Upper lobe of left lung (tissue), 6 donors: ENCODE measurements around the gene CACNA2D4. TPM values are rescaled to one million over a fixed set of nuclear protein-coding genes. Genes with fewer than 3 reads are reported as not detected.
A peak's percentile ranks its signal among the peaks of the same experiment; 100 is the strongest.

Experiments used
- ATAC-seq, 2 donors: fragments of 200-7000 bp; cut with Tn5 transposase; one replicate each; pipeline ENCODE4 v1.9.1; 2022; ENCODE audit warnings: mild to moderate bottlenecking in 2 of 2, moderate library complexity in 2 of 2; ENCODE audit not compliant: low FRiP score in 2 of 2
- DNase-seq, 2 donors: peaks; one replicate each; pipeline ENCODE4 v3.0.0-alpha.2; 2019 to 2020
- H3K27ac ChIP-seq, 4 donors: fragments of 200-600 bp; sonication (generic); one replicate each; pipeline ENCODE4 v1.5.1; 2016 to 2019
- H3K27me3 ChIP-seq, 4 donors: fragments of 200-600 bp; sonication (generic); one replicate each; pipeline ENCODE4 v1.5.1; 2017 to 2019
- H3K36me3 ChIP-seq, 4 donors: fragments of 200-600 bp; sonication (generic); one replicate each; pipeline ENCODE4 v1.5.1; 2016 to 2019
- H3K4me1 ChIP-seq, 4 donors: fragments of 200-600 bp; sonication (generic); one replicate each; pipeline ENCODE4 v1.5.1; 2018 to 2019
- H3K4me3 ChIP-seq, 4 donors: fragments of 200-600 bp; sonication (generic); one replicate each; pipeline ENCODE4 v1.5.1; 2017 to 2019; ENCODE audit warnings: mild to moderate bottlenecking in 2 of 4, moderate library complexity in 1 of 4
- H3K9me3 ChIP-seq, 4 donors: fragments of 200-600 bp; sonication (generic); one replicate each; pipeline ENCODE4 v1.5.1; 2018 to 2019
- CTCF ChIP-seq, 6 experiments: fragments of 450-650 bp in 4 of 6; fragments of 200-600 bp in 2 of 6; sonication (generic) in 2 of 6; IDR thresholded peaks; one replicate each; pipeline ENCODE4 v1.5.1; 2016 to 2019; ENCODE audit warnings: antibody characterized with exemption in 6 of 6
- EP300 ChIP-seq, 4 donors: sonication (generic); formaldehyde crosslinking; IDR thresholded peaks; one replicate each; pipeline ENCODE4 v1.5.1; 2017; ENCODE audit warnings: antibody characterized with exemption in 4 of 4, control low read depth in 2 of 4
- POLR2A ChIP-seq, 4 donors: fragments of 450-650 bp; IDR thresholded peaks; one replicate each; pipeline ENCODE4 v1.5.1; 2016 to 2017; ENCODE audit warnings: antibody characterized with exemption in 4 of 4, mild to moderate bottlenecking in 2 of 4
- POLR2AphosphoS5 ChIP-seq, 2 donors: sonication (generic); formaldehyde crosslinking; IDR thresholded peaks; one replicate each; pipeline ENCODE4 v1.5.1; 2017; ENCODE audit warnings: antibody characterized with exemption in 2 of 2
- WGBS, 2 donors: methylation state at CpG; one replicate each; pipeline ENCODE4 v1.1.5; 2017 to 2018; 5-methylcytosine and 5-hydroxymethylcytosine counted together
- total RNA-seq, 6 donors: library from RNA; depleted of rRNA in 4 of 6; stranded (reverse); fragments of >200 nt in 4 of 6; gene quantifications; one replicate each; pipeline versions ENCODE4 v1.1.0 to v1.2.1, GENCODE V29; 2016 to 2021
- donor health status: DM: no; HTN: no; CAD: no; lungs with moderate emphysema.
- donor health status: DM: no; HTN: yes; CAD: no; lungs with severe emphysema.

CACNA2D4 gene
- total RNA-seq, 6 donors from 2014 or later: 3.3 to 8.4 (median 7.0) TPM

DNA sequence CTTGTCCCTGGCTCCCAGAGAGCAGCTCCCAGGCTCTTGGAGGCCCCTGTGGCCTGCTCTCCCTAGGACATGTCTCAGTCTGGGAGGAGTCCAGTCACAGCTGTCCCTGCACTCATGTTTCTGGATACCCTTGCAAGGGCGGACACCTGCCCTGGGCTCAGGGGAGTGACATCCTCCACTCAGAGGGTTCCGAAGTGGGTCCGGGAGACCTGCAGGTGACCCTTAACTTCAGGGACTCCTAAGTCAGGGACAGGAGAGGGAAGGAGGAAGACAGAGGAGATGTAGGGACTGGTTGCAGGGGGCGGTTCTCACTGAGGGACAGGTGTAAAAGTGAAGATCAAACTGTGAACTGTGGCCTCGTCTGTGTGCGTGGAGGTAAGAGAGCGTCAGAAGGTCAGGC is 37.6 kb downstream of the CACNA2D4 start:
- ATAC-seq: no peak
- no peaks in the 10 kb centered on the region for H3K4me1 ChIP-seq
- 89 to 97% methylated on average over 7 of the region's 7 CpGs for WGBS, 2 donors

DNA sequence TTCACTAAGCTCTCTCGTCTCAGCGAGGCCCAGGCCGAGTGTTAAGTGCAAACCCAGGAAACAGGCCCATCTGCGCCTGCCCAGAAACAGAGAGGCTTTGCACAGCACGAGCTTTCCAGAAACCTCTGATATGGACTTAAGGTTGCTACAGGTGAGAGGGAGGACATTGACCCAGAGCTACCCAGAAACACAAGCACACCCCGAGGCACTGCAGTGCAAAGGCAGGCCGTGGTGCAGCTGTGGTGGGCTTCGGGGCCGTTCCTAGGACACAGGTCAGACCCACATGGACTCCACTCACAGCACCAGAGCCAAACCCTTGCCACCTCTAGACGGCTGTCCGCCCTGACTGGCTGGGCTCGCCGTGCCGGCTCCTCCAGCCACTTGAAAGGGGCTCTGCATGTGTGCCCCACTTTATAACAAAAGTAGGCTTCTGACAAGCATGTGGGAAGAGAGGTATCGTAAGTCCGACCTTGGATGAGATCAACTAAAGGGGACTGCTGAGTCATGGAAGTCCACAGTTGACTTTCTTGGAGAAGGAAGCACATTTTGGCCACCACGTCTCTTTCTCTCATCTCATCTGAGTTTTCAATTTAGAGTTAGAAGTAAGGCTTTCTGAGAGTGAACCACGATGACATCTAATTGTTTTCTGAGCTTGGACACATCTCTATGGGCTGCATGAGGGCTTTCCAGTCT is 38.2 kb downstream of the CACNA2D4 start:
- no peak for TF ChIP-seq EP300 (IDR thresholded peaks at IDR 0.05)
- no peak for TF ChIP-seq POLR2A (IDR thresholded peaks at IDR 0.05)
- TF ChIP-seq POLR2AphosphoS5 (IDR thresholded peaks at IDR 0.05): no peak
- no peak for TF ChIP-seq CTCF (IDR thresholded peaks at IDR 0.05)
- WGBS, 2 donors: 77 to 78% methylated on average over 10 to 18 of the region's 18 CpGs
- H3K27ac ChIP-seq: no peak overlapping the region
- H3K36me3 ChIP-seq: no peaks in the 10 kb centered on the region
- H3K4me3 ChIP-seq: no peak overlapping the region
- DNase-seq: peak in 1 of 2 donors; percentile 69
- H3K4me1 ChIP-seq: no peaks in the 10 kb centered on the region
- H3K27me3 ChIP-seq: no peaks in the 10 kb centered on the region
- no peaks in the 10 kb centered on the region for H3K9me3 ChIP-seq
- ATAC-seq: no peak

More for the DNA sequence above, 37.6 kb downstream of the CACNA2D4 start:
- Histone ChIP-seq H3K4me3 (no peak overlapping the region), H3K27ac (no peak overlapping the region), H3K36me3 (no peaks in the 10 kb centered on the region), H3K27me3 (no peaks in the 10 kb centered on the region), H3K9me3 (no peaks in the 10 kb centered on the region)
- no peak for TF ChIP-seq POLR2A (IDR thresholded peaks at IDR 0.05)
- TF ChIP-seq POLR2AphosphoS5 (IDR thresholded peaks at IDR 0.05): no peak
- no peak for TF ChIP-seq EP300 (IDR thresholded peaks at IDR 0.05)
- TF ChIP-seq CTCF (IDR thresholded peaks at IDR 0.05): no peak
- no peak for DNase-seq

DNA sequence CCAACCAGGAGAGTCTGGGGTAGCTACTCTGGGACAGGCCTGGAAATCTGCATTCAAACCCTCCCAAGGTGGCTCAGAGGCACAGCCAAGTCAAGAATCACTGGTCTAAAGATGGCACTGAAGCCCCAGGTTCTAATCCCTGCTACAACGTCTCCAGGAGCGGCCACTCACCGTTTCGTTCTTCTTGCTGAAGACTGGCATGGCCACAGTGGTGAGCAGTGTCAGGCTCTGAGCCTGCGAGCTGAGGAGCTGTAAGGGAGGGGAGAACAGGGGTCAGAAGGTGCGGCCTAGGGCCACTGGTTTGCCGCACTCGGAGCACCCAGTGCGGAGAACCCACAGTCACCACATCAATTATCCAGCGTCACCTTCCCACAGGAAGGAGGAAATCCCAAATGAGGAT is 38.8 kb downstream of the CACNA2D4 start:
- H3K4me3 ChIP-seq: no peak overlapping the region
- TF ChIP-seq EP300 (IDR thresholded peaks at IDR 0.05): no peak
- no peak for TF ChIP-seq POLR2AphosphoS5 (IDR thresholded peaks at IDR 0.05)
- TF ChIP-seq POLR2A (IDR thresholded peaks at IDR 0.05): no peak
- no peak for TF ChIP-seq CTCF (IDR thresholded peaks at IDR 0.05)
- H3K27me3 ChIP-seq: no peaks in the 10 kb centered on the region
- H3K36me3 ChIP-seq: no peaks in the 10 kb centered on the region
- no peaks in the 10 kb centered on the region for H3K9me3 ChIP-seq
- no peak for DNase-seq
- ATAC-seq: no peak
- 92 to 93% methylated on average over 10 of the region's 10 CpGs for WGBS, 2 donors
- no peak overlapping the region for H3K27ac ChIP-seq
- no peaks in the 10 kb centered on the region for H3K4me1 ChIP-seq

GRCh38 chr12:1878695-1879094 is 39.8 kb downstream of the CACNA2D4 start:
- DNase-seq (no peak), ATAC-seq (no peak)
- TF ChIP-seq POLR2A (IDR thresholded peaks at IDR 0.05): no peak
- TF ChIP-seq POLR2AphosphoS5 (IDR thresholded peaks at IDR 0.05): no peak
- TF ChIP-seq EP300 (IDR thresholded peaks at IDR 0.05): no peak
- TF ChIP-seq CTCF (IDR thresholded peaks at IDR 0.05): no peak
- no peak overlapping the region for H3K4me3 ChIP-seq
- no peaks in the 10 kb centered on the region for H3K36me3 ChIP-seq
- 77 to 84% methylated on average over 3 to 5 of the region's 5 CpGs for WGBS, 2 donors
- no peak overlapping the region for H3K27ac ChIP-seq
- H3K4me1 ChIP-seq: no peaks in the 10 kb centered on the region
- H3K9me3 ChIP-seq: no peaks in the 10 kb centered on the region
- H3K27me3 ChIP-seq: no peaks in the 10 kb centered on the region

GRCh38 chr12:1878214-1878613 is 40.2 kb downstream of the CACNA2D4 start:
- H3K4me3 ChIP-seq: no peak overlapping the region
- no peaks in the 10 kb centered on the region for H3K27me3 ChIP-seq
- H3K4me1 ChIP-seq: no peaks in the 10 kb centered on the region
- DNase-seq (no peak), ATAC-seq (no peak)
- H3K27ac ChIP-seq: no peak overlapping the region
- no peaks in the 10 kb centered on the region for H3K9me3 ChIP-seq
- WGBS, 2 donors: 86 to 94% methylated on average over 10 of the region's 10 CpGs
- TF ChIP-seq POLR2A (IDR thresholded peaks at IDR 0.05) (no peak), EP300 (IDR thresholded peaks at IDR 0.05) (no peak), POLR2AphosphoS5 (IDR thresholded peaks at IDR 0.05) (no peak), CTCF (IDR thresholded peaks at IDR 0.05) (no peak)
- H3K36me3 ChIP-seq: no peaks in the 10 kb centered on the region
